ENCODE measurements around the gene TARBP2.
A peak's percentile ranks its signal among the peaks of the same experiment; 100 is the strongest.
"Not testable (repeated sequence)": the region's sequence is repeated elsewhere in the genome, so short reads cannot be mapped to it uniquely, and the experiment has no call there.

Gene TARBP2

DNA sequence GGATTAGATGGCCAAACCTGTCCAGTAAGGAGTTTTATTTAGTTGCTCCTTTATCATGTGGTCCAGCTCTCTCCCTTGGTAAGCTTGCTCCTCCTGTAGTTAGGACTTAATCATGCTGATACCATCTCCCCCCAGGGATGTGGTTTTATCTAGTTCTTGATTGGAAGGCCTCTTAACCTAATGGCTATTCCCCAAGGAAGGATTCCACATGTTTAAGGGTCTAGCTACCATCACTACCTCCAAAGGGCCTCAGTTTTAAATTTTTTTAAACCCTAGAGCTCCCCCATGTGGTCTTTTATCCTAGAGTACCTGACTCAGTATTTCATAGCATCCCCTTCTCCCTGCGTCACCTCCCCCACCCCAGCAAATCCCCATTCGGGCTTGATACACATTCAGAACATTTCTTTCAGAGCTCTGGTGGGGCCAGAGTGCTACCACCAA is 24.3 kb upstream of the TARBP2 start:
- DNase-seq: peak; percentile 40

DNA sequence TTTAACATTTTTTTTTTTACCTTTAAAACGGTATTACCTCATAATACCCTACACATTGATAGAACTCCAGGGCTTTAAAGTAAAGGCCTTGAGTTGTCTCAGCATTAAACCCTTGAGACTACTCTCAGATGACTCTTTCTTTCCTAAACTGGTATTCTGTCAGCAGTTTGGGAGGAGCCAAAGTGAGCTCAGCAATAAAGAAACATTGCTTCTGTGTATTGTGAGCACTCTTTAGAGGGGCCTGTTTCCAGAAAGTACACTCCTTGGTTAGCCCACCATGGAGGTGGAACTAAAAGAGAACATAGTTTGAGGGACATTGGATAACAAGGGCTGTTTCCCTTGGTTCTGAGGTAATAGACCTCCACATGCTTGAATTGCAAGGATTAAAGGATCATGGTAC is 22.2 kb upstream of the TARBP2 start:
- no peak for DNase-seq

DNA sequence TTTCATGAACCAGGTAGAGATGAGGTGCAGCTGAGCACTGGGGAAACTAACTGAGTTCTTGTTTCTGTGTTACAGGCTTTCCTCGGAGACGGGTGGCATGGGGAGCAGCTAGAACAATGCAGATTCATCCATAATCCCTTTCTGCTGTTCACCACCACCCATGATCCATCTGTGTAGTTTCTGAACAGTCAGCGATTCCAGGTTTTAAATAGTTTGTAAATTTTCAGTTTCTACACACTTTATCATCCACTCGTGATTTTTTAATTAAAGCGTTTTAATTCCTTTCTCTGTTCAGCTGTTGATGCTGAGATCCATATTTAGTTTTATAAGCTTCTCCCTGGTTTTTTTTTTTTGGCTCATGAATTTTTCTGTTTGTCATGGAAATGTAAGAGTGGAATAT is 21.8 kb upstream of the TARBP2 start:
- no peak for DNase-seq

DNA sequence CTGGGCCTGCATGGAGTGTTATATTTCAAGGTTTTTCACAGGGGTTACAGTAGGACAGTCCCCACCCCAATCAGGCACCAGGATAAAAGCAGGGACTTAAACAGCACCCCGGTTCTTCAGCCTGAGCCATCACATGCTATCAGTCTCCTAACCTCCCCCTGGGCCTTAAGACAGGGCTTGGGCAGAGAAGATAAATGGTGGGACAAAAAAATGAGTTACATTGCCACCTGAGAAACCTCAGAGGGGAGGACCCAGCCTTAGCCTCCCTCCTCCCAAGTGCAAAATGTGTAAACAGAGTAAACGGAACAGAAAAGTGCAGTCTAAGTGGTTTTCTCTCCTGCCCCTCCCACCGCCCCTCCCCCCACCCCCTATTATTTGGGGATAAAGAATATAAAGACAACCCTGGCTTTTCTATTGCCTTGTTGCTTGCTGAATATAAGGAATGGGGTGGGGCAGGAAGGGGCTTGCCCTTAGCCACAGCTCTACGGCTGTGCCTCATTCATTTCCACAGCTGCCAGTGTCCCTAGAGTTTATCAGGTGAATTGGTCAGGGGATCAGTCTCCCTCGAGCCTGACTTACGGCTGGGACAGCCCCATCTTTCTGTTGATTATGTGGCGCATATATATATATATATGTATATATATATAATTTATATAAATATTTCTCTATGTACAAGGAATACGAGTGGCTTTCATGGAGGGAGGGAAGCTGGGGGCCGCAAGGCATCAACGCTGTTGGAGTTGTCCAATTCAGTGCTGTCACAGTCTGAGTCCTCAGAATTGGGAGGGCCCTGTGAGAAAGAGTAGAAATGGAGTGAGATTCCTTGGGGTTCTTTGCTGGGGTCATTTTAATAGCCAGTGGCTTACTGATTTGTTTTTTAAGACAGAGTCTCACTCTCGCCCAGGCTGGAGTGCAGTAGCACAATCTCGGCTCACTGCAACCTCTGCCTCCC is 20.3 kb upstream of the TARBP2 start:
- no peak for DNase-seq

DNA sequence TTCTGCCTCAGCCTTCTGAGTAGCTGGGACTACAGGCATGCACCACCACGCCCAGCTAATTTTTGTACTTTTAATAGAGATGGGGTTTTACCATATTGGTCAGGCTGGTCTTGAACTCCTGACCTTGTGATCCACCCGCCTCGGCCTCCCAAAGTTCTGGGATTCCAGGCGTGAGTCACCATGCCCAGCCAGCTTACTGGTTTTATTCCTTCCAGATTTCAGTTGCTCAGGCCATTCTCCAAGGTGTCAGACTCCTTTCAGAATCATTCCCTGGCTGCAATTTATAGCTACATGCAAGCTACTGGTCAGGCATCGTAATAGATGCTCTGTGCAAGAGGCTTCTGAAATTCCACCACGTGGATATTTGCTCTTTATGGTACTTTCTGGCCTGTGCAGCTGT is 19.6 kb upstream of the TARBP2 start:
- not testable (repeated sequence) for DNase-seq

DNA sequence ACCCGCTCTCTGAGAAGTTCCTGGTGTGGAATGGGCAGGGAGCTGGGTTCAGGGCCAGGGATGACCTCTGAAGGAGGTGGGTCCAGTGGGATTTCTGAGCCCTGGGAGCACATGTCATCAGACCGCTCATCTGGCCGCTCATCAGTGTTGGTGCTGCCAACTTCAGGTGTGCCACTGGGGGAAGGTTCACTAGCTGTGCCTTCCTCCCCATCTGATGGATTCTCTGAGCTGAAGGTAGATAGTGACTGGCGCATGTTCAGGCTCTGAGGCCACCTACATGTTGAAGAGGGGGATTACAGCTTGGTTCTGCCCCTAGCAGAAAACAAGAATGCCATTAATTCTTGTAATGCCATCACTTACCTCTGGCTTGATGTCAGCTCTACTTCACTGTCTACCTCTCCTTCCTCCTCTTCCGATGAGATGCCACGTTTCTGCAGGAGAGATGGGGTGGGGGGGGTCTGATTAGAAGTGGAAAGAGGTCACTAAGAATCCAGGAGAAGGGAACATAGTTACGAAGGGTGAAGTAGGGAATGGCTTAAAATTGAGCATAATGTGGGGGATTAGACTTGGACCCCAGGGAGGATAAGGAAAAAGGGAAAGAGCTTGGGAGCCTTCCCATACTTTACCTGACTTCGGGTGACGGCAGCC is 19.0 kb upstream of the TARBP2 start:
- DNase-seq: peak; percentile 25

DNA sequence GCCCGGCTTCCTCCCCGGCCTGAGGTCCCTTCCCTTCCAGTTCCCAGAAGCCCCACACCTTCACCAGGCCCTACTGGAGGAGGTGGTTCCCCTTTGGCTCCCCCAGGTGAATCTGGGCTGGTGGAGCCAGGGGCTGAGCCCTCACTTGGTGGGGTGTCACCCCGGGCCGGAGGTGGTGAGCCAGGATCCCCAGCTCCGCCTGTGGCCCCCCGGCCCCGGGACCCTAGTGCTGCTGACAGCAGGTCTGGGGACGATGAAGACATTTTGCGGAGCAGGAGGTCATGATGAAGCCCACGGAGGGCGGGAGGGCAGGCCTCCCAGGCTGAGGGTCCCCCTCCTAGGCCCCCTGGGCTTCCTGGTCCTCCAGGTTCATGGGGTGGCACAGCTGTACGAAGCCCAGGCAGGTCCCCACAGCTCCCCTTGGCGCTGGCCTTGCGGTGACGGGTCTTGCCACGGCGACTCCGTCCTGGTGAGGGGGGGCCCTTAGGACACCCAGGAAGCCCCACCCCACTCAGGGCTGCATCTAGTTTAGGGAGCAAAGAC is 18.4 kb upstream of the TARBP2 start:
- no peak for DNase-seq

DNA sequence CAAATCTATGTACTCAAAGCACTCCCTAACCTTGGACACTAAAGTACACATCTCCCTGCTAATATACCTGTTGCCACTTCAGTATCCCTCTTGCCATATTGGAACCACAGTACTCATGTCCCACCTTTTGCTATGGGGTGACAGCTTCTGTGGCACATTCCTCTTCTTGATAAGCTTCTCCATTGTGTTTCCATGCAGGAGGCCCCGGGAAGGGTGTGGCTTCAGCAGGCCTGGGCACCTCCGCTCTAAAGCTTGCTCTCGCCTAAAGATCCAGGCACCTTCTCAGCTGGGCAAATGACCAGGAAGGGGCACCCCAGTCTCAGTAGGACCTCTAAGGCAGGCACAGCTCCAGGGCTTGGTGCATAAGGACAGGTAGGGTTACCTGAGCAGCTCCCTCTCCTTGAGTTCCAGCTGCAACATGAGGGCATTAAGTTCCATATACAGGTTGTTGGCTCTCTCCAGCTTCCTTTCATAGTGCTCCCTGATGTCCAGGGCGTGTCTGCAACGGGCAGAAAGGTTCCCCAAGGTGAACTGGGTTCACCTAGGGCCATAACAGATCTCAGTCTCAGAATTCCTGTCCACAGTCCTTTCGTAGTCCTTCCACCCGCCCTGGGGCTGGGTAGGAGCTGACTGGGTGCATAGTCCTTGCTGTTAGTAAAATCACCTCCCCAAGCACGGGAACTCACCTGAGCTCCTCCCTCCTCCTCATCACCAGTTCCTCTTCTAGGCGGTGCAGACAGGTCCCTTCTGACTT is 17.7 kb upstream of the TARBP2 start:
- DNase-seq: no peak

DNA sequence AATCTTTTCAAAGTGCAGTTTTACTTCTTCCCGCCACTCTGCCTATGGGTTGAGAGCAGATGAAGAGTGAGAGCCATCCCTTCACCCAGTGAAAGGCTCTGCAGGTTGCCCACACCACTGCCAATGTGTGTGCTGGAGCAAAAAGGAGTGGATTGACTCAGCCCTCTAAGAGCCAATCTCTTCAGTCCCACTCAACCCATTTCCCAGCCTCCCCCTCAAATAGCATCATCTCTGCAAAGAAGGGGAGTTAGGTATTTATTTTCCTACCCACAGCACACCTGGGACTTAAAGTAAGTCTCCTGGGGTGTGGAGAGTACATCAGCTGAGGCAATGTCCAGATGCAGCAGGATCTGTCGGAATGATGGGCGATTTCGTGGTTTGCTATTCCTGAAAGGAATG is 17.1 kb upstream of the TARBP2 start:
- DNase-seq: no peak

DNA sequence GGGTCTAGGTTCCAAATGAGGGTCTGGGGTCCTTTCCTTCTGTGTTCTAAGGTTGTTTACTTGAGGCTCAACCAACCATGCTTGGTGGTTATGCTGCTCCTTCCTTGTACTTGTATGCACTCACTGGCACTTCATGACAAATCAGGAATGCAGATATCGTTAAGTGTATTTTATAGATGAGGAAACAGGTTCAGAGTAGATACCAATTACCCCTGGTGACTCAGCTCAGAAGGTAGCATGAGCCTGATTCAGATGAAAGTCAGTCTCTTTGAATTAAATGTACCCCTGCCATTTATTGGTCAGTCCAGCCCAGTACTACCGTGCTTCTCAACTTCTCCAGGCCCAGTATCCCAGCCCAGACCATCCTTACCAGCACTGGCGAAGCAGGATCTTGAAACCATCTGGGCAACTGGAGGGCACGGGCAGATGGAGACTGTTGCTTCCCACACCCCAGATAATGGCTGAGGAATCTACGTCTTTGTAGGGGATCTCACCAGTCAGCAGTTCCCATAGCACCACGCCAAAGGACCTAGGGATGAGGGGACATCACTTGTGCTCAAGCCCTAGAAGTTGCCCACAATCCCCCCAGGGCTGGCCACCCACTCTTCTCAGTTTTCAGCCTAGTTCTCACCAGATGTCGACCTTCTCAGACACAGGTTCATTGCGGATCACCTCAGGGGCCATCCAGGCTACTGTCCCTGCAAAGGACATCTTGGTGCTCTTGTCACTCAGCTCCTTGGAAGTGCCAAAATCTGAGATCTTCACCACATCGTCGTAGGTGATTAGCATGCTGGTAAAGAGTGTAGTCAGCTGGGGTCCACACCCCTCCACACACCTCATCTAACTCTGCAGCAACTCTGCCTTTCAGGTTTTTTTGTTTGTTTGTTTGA is 16.2 kb upstream of the TARBP2 start:
- DNase-seq: no peak

DNA sequence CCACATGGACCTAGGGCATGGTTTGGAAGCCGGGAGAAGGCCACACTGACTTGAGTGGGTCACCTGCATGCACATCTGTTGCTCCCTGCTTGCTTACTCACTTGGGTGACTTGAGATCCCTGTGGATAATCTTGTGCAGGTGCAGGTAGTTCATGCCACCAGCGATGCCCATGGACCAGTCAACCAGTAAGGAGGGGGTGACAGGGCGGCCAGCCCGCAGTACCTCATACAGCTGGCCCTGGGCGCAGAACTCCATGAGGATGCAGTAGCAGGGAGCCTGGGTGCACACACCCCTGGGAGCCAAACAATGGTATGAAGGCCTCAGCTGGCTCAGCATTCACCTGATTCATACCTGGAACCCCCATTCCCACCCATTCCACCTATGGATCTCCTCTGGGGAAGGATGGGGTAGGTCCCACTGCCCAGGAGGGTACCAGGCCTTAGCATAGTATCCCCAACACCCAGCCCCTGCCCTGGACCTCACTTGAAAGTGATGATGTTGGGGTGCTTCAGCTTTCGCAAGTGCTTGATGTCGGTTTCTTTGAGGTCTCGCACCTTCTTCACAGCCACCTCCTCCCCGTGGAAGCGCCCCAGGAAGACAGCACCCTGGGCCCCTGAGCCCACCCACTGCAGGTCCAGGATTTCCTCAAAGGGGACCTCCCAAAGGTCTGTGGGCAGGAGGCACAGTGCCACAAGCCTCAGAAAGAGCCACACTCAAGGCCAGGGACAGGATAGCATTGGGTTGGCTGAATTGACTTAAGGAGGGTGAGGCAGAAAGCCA is 14.9 kb upstream of the TARBP2 start:
- DNase-seq: no peak

DNA sequence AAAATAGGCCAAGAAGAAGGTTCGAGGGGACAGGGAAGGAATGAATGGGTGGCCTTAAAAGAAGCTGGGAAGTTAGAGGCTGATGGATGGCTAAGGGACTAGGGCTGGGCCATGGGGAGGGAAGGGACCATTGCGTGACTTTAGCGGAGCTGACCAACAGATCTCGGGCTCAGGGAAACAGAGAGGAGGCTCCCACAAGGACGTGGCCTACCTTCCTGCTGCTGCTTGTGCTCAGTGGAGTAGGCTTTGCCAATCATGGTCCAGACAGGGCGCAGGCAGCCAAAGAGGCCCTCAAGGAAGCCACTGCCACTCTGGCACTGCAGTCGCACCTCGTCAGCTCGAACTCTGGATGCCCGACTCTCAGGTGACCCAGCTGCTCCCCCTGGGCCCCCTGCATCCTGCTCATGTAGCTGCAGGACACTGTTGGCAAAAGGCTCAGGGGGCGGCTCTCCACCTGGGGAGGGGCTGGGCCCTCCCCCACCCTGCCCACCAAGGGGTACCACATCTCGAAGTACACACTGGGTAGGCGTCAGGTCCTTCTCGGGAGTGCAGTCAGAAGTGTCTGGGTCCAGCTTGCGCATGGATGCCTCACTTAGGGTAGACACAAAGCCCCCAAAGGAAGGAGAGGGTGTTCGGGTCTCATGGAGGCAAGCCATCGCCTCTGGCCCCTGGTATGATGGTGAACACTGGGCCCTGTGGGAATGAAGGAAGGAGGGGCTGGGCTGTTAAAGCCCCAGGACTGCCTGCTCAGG is 14.2 kb upstream of the TARBP2 start:
- no peak for DNase-seq

DNA sequence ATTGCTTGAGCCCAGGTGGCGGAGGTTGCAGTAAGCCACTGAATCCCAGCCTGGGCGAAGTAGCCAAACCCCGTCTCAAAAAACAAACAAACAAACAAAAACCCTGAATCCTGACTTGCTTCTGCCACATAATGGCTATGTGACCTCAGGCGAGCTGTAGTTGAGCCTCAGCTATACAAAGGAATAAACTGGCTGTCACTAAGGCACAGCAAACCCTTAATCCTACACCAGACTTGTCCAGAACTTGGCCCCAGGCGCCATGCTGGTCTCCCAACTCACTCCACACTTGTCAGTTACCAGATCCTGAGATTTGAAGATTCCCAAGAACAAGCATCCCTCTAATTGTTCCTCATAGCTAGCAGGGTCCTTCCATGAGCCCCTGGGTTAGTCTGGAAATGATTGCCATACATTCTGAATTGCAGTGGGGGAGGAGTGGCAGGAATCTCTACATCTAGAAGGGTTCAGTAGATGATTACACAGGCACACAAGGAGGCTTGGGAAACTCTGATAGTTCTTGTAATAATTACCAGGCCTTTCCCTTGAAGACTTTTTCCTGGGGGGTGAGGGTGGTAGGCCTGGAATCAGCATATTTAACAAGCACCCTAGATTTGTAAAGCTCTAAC is 11.7 kb upstream of the TARBP2 start:
- DNase-seq: no peak

DNA sequence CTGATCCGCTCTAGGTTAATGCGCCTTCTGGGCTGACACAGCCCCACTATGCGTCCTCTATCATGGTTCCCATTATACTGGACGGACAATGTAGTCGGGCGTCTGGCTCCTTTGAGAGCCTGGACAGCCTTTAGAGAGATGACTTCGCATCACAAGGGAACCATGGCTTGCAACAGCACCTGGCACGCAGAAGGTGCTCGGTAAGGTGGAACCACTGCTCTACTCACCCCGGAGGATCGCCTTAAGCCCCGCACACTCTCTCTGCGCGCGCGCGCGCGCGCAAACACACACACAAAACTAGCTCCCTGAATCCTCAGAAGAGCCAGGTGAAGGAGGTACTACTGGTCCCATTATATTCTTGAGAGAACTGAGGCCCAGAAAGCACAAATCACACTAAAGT is 8.9 kb upstream of the TARBP2 start:
- no peak for DNase-seq

DNA sequence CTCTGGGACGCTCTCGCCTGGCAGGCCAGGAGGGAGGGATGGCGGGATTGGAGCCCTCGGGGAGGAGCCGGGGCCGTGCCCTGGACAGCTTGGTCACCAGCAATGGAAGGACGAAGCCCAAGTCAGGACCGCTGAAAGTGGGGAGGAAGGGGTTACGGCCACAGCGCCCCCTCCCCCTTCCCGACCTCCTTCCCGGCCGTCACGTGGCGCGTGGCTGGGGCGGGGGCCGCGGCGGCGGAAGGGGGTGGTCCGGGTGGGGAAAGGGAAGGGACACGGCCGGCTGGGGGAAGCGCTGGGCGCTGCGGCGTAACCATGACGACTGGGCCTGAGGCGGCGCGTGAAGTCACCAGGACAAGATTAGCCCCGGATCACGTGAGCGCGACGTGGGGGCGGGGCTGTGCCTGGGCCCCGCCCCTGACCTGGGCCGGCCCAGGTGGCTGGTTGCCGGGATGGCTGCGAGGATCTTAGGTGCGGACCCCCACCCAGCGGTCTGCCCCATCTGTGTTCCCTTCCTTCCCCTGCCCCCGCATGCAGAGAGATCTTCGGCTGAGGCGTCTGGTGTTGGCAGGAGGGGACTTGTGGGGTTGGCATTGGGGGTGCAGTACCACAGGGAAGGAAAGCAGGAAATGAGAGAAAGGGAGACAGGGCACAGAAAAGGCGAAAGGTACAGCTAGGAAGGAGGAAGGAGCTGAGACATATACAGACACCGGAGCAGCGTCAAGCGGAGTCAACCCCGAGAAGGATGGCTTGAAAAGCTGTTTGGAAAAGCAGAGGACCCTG is 8.1 kb upstream of the TARBP2 start:
- peak; percentile 89 for DNase-seq

DNA sequence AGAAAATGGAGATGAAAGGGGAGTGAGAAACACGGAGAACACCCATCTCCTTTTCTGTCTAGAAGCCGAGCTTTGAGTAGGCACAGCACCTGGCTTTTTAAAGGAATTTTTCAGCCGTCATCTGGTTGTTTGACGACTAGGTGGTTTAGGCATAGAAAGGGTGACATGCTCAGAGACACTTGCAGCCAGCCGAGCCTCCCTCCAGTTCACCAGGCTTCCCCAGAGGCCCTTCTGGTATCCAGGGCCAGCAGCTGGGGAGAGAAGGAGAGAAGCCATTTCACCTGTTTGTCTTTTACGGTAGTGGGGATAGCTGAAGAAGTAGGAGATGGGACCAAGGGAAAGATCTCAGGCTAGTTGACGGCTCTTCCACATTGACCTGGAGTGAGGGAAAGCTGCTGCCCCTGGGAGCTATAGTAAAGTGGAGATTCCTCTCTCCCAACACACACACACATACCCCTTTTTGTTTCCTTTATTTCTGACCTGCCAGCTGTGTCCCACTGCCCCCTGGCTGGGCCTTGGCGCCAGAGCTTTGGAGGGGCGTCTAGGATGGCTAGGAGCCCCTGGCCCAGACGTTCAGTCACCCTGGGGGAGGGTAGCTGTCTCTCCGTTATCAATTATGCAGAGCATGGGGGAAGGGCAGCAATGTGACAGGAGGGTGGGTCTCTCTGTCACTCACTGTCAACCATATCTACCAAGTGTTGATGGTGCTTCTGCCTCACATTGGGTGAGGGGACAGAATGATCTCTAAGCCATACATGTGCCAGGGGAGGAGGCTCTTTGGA is 7.3 kb upstream of the TARBP2 start:
- DNase-seq: no peak

DNA sequence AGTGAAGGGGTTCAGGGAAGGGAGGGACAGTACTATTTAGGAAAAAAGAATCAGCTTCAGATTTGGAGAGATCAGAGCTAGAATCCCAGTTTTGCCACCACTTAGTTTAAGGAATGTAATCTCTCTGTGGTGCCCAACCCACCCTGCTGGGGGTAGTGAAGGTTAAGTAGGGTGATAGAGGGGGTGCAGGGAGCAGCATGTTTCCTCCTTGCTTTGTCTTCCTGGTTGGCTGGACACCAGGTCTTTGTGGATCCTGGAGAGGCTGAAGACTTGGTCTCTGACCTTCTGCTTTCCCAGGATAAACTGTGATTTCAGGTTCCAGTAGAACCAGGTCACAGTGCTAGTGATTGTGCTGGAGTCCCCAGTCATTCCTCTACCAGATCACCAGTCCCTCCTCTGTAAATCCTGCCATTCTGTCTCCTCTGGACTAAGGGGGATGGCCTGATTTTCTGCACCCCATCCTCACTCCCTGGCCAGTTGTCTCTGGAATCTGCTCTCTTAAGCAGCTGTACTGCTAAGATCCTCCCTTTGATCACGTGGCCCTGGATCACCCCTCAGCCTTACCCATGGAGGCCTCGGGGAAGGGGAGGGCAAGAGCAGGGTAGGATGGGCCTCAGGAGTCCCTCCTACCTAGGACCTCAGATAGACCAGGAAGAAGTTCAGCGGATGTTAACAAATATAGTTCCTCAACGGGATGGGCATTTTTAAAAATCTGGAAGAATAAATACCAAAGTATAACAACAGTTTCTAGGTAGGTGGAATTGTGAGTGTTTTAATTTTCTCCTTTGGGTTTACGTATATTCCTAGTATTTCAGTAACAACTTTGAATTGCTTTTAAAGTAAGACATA is 5.0 kb upstream of the TARBP2 start:
- no peak for DNase-seq

DNA sequence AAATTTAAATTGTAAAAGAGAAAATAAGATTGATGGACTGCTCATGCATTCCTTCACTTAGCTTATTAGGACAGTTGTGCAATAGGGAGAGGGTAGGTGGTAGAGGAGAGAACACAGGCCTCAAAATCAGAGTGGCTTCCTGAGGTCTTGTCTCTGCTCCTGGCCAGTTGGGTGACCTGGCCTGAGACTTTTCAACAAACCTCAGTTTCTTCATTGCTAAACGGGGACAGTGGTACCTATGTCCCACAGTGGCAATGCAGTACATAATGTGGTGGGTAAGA is 4.4 kb upstream of the TARBP2 start:
- no peak for DNase-seq

Data from CD4-positive, alpha-beta T cell treated with Interleukin-17A for 1 hour (primary cell).